ENCODE data around the gene TAF7.
A peak's percentile ranks its signal among the peaks of the same experiment; 100 is the strongest.

The TAF7 gene

GRCh38 chr5:141359790-141360426 lies 39.3 kb upstream of the TAF7 start, which contains the start of gene PCDHGB2:
PCDHGB2 (plus strand) TSS chr5:141359994; CDS start chr5:141360136, 142 bp downstream.
- TF ChIP-seq CTCF (IDR thresholded peaks at IDR 0.05; ENCODE audit: low read depth, low read length) = peak; percentile 62
- no peak; the same call in 1 of the 2 replicates for TF ChIP-seq MYC (IDR thresholded peaks at IDR 0.05; ENCODE audit: low read depth, low read length)
- no peak for TF ChIP-seq MAX (IDR thresholded peaks at IDR 0.05; ENCODE audit: low read depth, low read length)
- no peak for TF ChIP-seq POLR2A (IDR thresholded peaks at IDR 0.05; ENCODE audit: extremely low read depth, insufficient read length)
- peak within 1 kb of the TSS; percentile 75 for H3K4me3 ChIP-seq (ENCODE audit: low read depth, low read length)
- peak; percentile 76 for DNase-seq (ENCODE audit: low read depth)

GRCh38 chr5:141356950-141357349 lies 36.4 kb upstream of the TAF7 start:
- TF ChIP-seq CTCF (IDR thresholded peaks at IDR 0.05; ENCODE audit: low read depth, low read length) (no peak), MYC (IDR thresholded peaks at IDR 0.05; ENCODE audit: low read depth, low read length) (no peak), MAX (IDR thresholded peaks at IDR 0.05; ENCODE audit: low read depth, low read length) (no peak), POLR2A (IDR thresholded peaks at IDR 0.05; ENCODE audit: extremely low read depth, insufficient read length) (no peak)
- H3K4me3 ChIP-seq (ENCODE audit: low read depth, low read length) = no peak overlapping the region
- no peak for DNase-seq (ENCODE audit: low read depth)

GRCh38 chr5:141356133-141356532 lies 35.5 kb upstream of the TAF7 start:
- no peak for DNase-seq (ENCODE audit: low read depth)
- TF ChIP-seq CTCF (IDR thresholded peaks at IDR 0.05; ENCODE audit: low read depth, low read length) (no peak), MYC (IDR thresholded peaks at IDR 0.05; ENCODE audit: low read depth, low read length) (no peak), MAX (IDR thresholded peaks at IDR 0.05; ENCODE audit: low read depth, low read length) (no peak), POLR2A (IDR thresholded peaks at IDR 0.05; ENCODE audit: extremely low read depth, insufficient read length) (no peak)
- no peak overlapping the region for H3K4me3 ChIP-seq (ENCODE audit: low read depth, low read length)

- TF ChIP-seq POLR2A (IDR thresholded peaks at IDR 0.05; ENCODE audit: extremely low read depth, insufficient read length) (no peak), MAX (IDR thresholded peaks at IDR 0.05; ENCODE audit: low read depth, low read length) (no peak), MYC (IDR thresholded peaks at IDR 0.05; ENCODE audit: low read depth, low read length) (no peak), CTCF (IDR thresholded peaks at IDR 0.05; ENCODE audit: low read depth, low read length) (no peak)
- no peak overlapping the region for H3K4me3 ChIP-seq (ENCODE audit: low read depth, low read length)
- DNase-seq (ENCODE audit: low read depth) = no peak
Observed at GRCh38 chr5:141355641-141356040, 35.1 kb upstream of the TAF7 start.

GRCh38 chr5:141354900-141355469 lies 34.4 kb upstream of the TAF7 start, which contains the start of gene PCDHGA4:
PCDHGA4 (plus strand) TSS chr5:141355021; CDS start chr5:141355108, 87 bp downstream.
- peak; percentile 26 for DNase-seq (ENCODE audit: low read depth)
- no peak within 1 kb of the TSS for H3K4me3 ChIP-seq (ENCODE audit: low read depth, low read length)
- TF ChIP-seq POLR2A (IDR thresholded peaks at IDR 0.05; ENCODE audit: extremely low read depth, insufficient read length) (no peak), CTCF (IDR thresholded peaks at IDR 0.05; ENCODE audit: low read depth, low read length) (peak; percentile 35)

Data from NB4 (cell line).